Inflammatory macrophage (primary cell): ENCODE results near the gene ZNF474.
A peak's percentile ranks its signal among the peaks of the same experiment; 100 is the strongest.
"Not testable (repeated sequence)": the region's sequence is repeated elsewhere in the genome, so short reads cannot be mapped to it uniquely, and the experiment has no call there.

Source experiments
- DNase-seq, 2 donors: peaks; one replicate each; pipeline ENCODE4 v3.0.0-alpha.2; 2020 to 2022
- total RNA-seq, 18 experiments: gene quantifications; one replicate each; lab custom pipeline; 2026; ENCODE audit warnings: mixed read lengths in 6 of 18, inconsistent platforms in 2 of 18; lab: John Stamatoyannopoulos, UW

ZNF474 gene
- total RNA-seq: 0 to 0.25 (median 0.08) reads per million in 18 experiments

GRCh38 chr5:122129306-122129705 is at the start of gene ZNF474:
Gene ZNF474, plus strand, starts transcription at chr5:122129546. Its CDS starts 22,445 bp downstream, at chr5:122151991.
- DNase-seq: no peak

GRCh38 chr5:122081541-122081940 is 47.8 kb upstream of the ZNF474 start:
- no peak for DNase-seq

- DNase-seq: no peak
These were observed 45.8 kb upstream of the ZNF474 start for GRCh38 chr5:122083535-122083934.

GRCh38 chr5:122085041-122085440 is 44.3 kb upstream of the ZNF474 start:
- DNase-seq: no peak

DNA sequence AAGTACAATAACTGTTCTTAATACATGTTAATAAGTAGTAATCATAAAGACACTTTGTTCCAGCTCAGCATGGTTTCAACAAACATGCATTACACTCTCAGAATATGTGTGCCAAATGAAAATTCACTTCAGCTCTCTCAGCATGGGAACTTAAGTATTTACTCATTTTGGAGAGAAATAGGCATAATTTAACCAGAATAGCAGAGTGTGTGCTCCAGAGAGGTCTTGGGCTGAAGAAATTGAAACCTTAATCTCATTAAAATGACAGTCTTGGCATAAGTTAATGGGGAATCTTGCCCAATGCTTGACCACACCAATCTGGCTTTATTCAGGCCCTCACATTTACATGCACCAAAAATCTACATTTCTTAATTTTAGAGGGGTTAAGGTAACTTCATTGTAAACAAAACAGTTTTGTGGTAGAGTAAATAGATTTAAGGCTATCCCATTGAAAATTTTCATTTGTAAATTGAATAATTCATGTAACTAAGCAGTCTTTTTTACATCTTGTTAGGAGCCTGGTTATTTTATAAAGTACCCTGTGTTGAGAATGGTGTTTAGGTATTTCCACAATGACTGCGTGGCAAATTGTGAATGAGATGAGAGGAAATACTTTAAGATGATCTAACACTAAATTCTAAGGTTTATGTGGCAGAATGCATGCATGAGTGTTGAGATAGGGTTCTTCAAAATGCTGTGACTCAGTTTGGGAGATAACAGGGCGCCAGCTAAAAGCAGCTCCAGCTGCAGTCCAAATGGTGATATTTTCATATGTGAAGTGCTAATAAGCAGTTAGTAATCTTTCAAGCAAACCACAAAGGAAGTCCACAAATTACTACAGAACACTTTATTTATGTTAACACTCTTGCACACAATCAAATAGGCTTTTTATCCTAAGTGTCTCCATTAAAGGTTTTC is 40.0 kb upstream of the ZNF474 start:
- no peak for DNase-seq

GRCh38 chr5:122091936-122092600 is 37.3 kb upstream of the ZNF474 start:
- no peak for DNase-seq

- no peak for DNase-seq
These were observed 35.7 kb upstream of the ZNF474 start for GRCh38 chr5:122093415-122094180.

- DNase-seq: not testable (repeated sequence)
These were observed 35.1 kb upstream of the ZNF474 start for GRCh38 chr5:122094251-122094650.

DNA sequence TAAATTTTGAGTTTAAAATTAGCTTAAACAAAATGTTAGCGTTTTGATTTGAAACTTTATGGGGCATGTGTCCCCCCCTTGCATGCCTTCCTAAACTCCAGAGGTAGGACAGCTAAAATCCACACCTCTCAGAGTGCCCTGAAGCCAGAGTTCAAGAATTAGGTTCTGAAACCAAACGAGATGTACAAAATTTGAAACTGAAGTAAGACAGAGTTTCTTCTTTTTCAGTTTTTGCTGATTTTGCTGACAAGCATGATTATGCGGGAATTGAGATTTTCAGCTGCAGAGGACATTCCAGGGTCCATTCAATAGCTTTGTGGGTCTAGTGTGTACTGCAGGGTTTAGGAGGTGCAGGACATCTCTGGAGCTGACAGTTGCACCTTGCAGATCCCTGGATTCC is 34.2 kb upstream of the ZNF474 start:
- DNase-seq: no peak

GRCh38 chr5:122097391-122097790 is 32.0 kb upstream of the ZNF474 start:
- DNase-seq: no peak

- DNase-seq: peak in 1 of 2 donors; percentile 6
These were observed 30.1 kb upstream of the ZNF474 start for GRCh38 chr5:122099060-122099790.

- DNase-seq: peak; percentile 28 to 50
These were observed 27.6 kb upstream of the ZNF474 start for GRCh38 chr5:122101636-122102285.

- DNase-seq: peak; percentile 39 to 56
These were observed 26.5 kb upstream of the ZNF474 start for GRCh38 chr5:122102825-122103224.

DNA sequence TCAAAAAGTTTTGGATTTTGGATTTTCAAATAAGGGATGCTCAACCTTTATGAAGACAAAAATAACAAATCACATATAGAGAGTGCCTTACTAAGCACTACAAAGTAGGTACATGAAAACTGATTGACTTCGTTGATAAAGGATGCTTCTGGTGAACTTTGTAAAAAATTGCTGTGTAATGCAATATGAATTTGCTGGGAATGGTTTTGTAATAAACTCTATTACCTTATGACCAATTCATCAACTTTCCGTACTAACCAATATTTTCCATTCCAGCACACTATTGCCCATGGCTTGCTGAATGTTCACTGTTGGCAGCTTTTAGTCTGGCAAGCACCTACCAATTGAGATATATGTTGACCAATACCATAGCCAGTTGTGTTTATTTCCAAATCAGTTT is 23.4 kb upstream of the ZNF474 start:
- DNase-seq: no peak

DNA sequence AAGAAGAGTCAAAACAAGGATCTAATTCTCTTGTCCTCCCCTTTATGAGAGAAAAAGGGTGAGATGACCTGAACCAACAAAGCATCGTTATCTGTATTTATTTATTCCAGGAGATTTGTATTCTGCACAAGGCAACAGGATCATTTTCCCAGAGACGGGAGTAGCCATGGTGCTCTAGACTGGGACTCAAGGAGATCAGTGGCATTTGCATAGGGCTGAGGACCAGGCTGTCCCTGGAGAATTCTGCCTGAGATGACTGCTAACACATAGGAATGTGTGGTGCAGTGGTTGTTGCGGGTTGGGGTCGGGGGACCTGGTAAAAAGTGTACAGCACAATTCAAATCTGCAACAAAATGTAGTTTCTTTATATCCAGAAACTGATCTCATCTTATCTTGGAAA is 22.3 kb upstream of the ZNF474 start:
- no peak for DNase-seq

GRCh38 chr5:122110987-122111386 is 18.4 kb upstream of the ZNF474 start:
- DNase-seq: no peak

GRCh38 chr5:122111460-122111859 is 17.9 kb upstream of the ZNF474 start:
- no peak for DNase-seq

DNA sequence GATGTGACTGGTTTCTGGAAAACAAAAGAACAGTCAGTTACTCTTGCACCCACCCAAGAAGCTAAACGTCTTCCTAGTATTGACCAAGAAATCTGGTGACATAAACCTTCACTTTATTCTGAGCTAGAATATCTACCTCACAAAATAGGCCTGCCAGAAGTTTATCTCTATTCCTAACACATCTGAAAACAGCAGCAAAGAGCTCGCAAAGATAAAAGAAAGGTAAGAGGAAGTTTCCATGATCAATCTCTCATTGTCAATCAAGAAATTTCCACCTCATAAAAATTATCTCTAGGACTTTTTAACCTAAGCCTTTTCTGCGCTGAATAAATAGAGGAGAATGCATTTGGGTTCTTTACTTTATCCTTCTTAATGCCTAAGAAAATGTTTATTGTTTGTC is 17.3 kb upstream of the ZNF474 start:
- no peak for DNase-seq

DNA sequence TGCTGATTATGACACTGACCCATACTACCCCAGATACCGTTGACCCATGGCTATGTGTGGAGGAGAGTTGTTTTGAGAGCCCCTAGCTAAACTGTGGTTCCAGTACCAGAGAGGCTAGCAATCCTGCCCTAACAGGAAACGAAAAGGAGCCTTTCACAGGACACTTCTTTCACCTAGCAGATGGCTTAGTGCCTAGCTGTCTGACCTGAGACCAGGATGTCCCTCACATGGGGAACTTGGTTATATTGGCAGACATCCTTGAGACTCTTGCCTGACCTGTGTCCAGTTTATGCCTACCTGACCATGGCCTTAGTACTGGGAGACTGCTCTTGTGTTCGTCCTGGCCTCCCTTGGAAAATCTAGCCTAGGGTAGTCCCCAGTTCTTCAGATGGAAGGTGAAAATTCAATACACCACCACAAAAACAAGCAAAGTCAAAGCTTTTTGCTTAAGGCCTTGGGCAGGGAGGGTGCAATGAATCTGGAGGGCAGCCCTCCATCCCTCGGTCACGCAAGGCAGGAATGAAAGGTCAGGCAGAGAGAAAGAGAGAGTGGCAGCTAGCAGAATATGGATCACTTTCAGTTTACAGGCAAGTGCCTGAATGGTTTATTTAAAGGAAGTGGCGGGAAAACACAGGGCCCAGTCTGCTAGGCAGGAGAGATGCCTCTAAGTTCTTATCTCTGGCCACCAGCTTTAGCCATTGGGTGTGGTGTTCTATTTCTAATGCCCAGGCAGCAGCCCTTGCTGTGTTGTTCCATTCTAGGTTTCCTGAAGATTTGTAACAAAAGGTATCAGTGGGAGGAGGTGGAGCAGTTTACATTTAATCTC is 16.4 kb upstream of the ZNF474 start:
- DNase-seq: no peak

DNA sequence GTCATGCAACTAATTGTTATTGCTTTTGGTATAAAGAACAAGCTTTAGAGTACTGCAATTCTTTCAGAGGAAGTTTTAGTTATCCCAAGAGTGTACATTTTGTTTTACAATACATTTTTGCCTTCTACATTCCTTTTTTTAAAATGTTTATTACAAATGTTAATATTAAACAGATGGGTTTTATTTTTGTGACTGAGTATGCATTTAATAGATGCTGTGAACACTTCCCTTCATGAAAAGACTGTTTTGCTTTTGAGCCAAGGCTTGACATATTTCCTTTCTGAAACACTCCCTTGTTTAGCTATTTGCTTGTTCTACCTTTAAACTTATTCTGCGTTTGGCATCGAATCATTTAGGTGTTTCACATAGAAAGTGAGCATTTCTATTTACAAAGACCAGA is 14.8 kb upstream of the ZNF474 start:
- DNase-seq: no peak
